ENCODE results near the gene PDE5A. TPM values are rescaled to one million over a fixed set of nuclear protein-coding genes. Genes with fewer than 3 reads are reported as not detected.
"Not testable (repeated sequence)": the region's sequence is repeated elsewhere in the genome, so short reads cannot be mapped to it uniquely, and the experiment has no call there.

Gene PDE5A
- polyA plus RNA-seq, 6 donors from 2014 or later = 0.46 to 2.5 (median 1.9) TPM

- Mint-ChIP-seq H3K9me3 (peaks cover 0 to 9% (median 5%) of the 10 kb centered on the region in 7 donors), H3K27me3 (no peaks in the 10 kb centered on the region), H3K4me1 (no peaks in the 10 kb centered on the region), H3K4me3 (no peak overlapping the region), H3K36me3 (peaks cover 22 to 25% of the 10 kb centered on the region in 2 donors), H3K27ac (peak overlapping the region in 1 of 6 donors; percentile 22)
- no peak for ATAC-seq (ENCODE audit: low read depth in 2 of 2)
- no peak for DNase-seq
Measured at GRCh38 chr4:119480331-119480730, 148.3 kb downstream of the PDE5A start.

GRCh38 chr4:119479835-119480234 is 148.8 kb downstream of the PDE5A start:
- Mint-ChIP-seq H3K9me3 (peaks cover 0 to 9% (median 4%) of the 10 kb centered on the region in 7 donors), H3K4me3 (no peak overlapping the region), H3K27ac (no peak overlapping the region), H3K36me3 (peaks cover 22 to 25% of the 10 kb centered on the region in 2 donors), H3K4me1 (no peaks in the 10 kb centered on the region), H3K27me3 (no peaks in the 10 kb centered on the region)
- no peak for DNase-seq
- no peak for ATAC-seq (ENCODE audit: low read depth in 2 of 2)

GRCh38 chr4:119479180-119479808 is 149.3 kb downstream of the PDE5A start:
- H3K36me3 Mint-ChIP-seq = peaks cover 22% of the 10 kb centered on the region in 2 donors
- H3K4me1 Mint-ChIP-seq = no peaks in the 10 kb centered on the region
- H3K4me3 Mint-ChIP-seq = no peak overlapping the region
- no peak overlapping the region for H3K27ac Mint-ChIP-seq
- no peaks in the 10 kb centered on the region for H3K27me3 Mint-ChIP-seq
- peaks cover 0 to 6% (median 3%) of the 10 kb centered on the region in 7 donors for H3K9me3 Mint-ChIP-seq
- ATAC-seq (ENCODE audit: low read depth in 2 of 2) (no peak), DNase-seq (no peak)

GRCh38 chr4:119478446-119479179 is 150.0 kb downstream of the PDE5A start:
- Mint-ChIP-seq H3K9me3 (peaks cover 0 to 6% (median 2%) of the 10 kb centered on the region in 7 donors), H3K36me3 (peaks cover 19% of the 10 kb centered on the region in 2 donors), H3K27me3 (no peaks in the 10 kb centered on the region), H3K27ac (no peak overlapping the region), H3K4me3 (no peak overlapping the region), H3K4me1 (no peaks in the 10 kb centered on the region)
- no peak for ATAC-seq (ENCODE audit: low read depth in 2 of 2)
- no peak for DNase-seq

GRCh38 chr4:119477412-119478053 is 151.1 kb downstream of the PDE5A start:
- Mint-ChIP-seq H3K4me3 (no peak overlapping the region), H3K36me3 (peaks cover 8% of the 10 kb centered on the region in 2 donors), H3K27ac (no peak overlapping the region), H3K4me1 (no peaks in the 10 kb centered on the region), H3K27me3 (no peaks in the 10 kb centered on the region), H3K9me3 (peaks cover 0 to 5% (median 0%) of the 10 kb centered on the region in 7 donors)
- ATAC-seq (ENCODE audit: low read depth in 2 of 2) (no peak), DNase-seq (no peak)

- Mint-ChIP-seq H3K27ac (peak overlapping the region in 1 of 6 donors; percentile 21), H3K9me3 (no peaks in the 10 kb centered on the region), H3K27me3 (no peaks in the 10 kb centered on the region), H3K4me1 (no peaks in the 10 kb centered on the region), H3K4me3 (no peak overlapping the region), H3K36me3 (peaks cover 11 to 12% of the 10 kb centered on the region in 2 donors)
- DNase-seq = no peak
- no peak for ATAC-seq (ENCODE audit: low read depth in 2 of 2)
Measured at GRCh38 chr4:119471259-119471658, 157.3 kb downstream of the PDE5A start.

GRCh38 chr4:119470737-119471063 is 157.9 kb downstream of the PDE5A start:
- H3K9me3 Mint-ChIP-seq; H3K4me3 Mint-ChIP-seq; H3K27ac Mint-ChIP-seq; ATAC-seq (ENCODE audit: low read depth in 2 of 2); H3K27me3 Mint-ChIP-seq; DNase-seq; H3K4me1 Mint-ChIP-seq: not testable (repeated sequence)
- peaks cover 11 to 12% of the 10 kb centered on the region in 2 donors for H3K36me3 Mint-ChIP-seq

- not testable (repeated sequence) for H3K27me3 Mint-ChIP-seq; ATAC-seq (ENCODE audit: low read depth in 2 of 2); H3K4me3 Mint-ChIP-seq; H3K9me3 Mint-ChIP-seq; DNase-seq; H3K4me1 Mint-ChIP-seq; H3K27ac Mint-ChIP-seq
- peaks cover 11 to 12% of the 10 kb centered on the region in 2 donors for H3K36me3 Mint-ChIP-seq
Measured at GRCh38 chr4:119470021-119470736, 158.4 kb downstream of the PDE5A start.

- peak overlapping the region in 1 of 6 donors; percentile 64 for H3K27ac Mint-ChIP-seq
- H3K36me3 Mint-ChIP-seq = peaks cover 11 to 12% of the 10 kb centered on the region in 2 donors
- not testable (repeated sequence) for ATAC-seq (ENCODE audit: low read depth in 2 of 2); H3K9me3 Mint-ChIP-seq; H3K27me3 Mint-ChIP-seq; H3K4me1 Mint-ChIP-seq; H3K4me3 Mint-ChIP-seq; DNase-seq
Measured at GRCh38 chr4:119469039-119469438, 159.6 kb downstream of the PDE5A start.

GRCh38 chr4:119462733-119463132 is 165.9 kb downstream of the PDE5A start:
- peak overlapping the region; percentile 83 to 95 (median 93) for H3K27ac Mint-ChIP-seq
- not testable (repeated sequence) for H3K4me1 Mint-ChIP-seq, H3K36me3 Mint-ChIP-seq, H3K9me3 Mint-ChIP-seq, H3K27me3 Mint-ChIP-seq
- ATAC-seq (ENCODE audit: low read depth in 2 of 2) (peak; percentile 45 to 57), DNase-seq (peak; percentile 49)
- peak overlapping the region in 3 of 8 donors; percentile 4 to 51 (median 12) for H3K4me3 Mint-ChIP-seq

- peak overlapping the region; percentile 80 to 99 (median 94) for H3K4me3 Mint-ChIP-seq
- peaks cover 0 to 14% (median 6%) of the 10 kb centered on the region in 3 donors for H3K4me1 Mint-ChIP-seq
- H3K36me3 Mint-ChIP-seq; DNase-seq; H3K9me3 Mint-ChIP-seq; H3K27me3 Mint-ChIP-seq; ATAC-seq (ENCODE audit: low read depth in 2 of 2): not testable (repeated sequence)
- H3K27ac Mint-ChIP-seq = peak overlapping the region in 2 of 6 donors; percentile 38 to 81
Measured at GRCh38 chr4:119455734-119456133, 172.9 kb downstream of the PDE5A start.

GRCh38 chr4:119454491-119455270 is 173.9 kb downstream of the PDE5A start:
- peak overlapping the region; percentile 80 to 99 (median 94) for H3K4me3 Mint-ChIP-seq
- ATAC-seq (ENCODE audit: low read depth in 2 of 2) = peak; percentile 96
- H3K4me1 Mint-ChIP-seq = peaks cover 0 to 14% (median 6%) of the 10 kb centered on the region in 3 donors
- H3K27ac Mint-ChIP-seq = peak overlapping the region; percentile 98 to 100 (median 100)
- DNase-seq = peak; percentile 99
- not testable (repeated sequence) for H3K9me3 Mint-ChIP-seq, H3K27me3 Mint-ChIP-seq, H3K36me3 Mint-ChIP-seq

- Mint-ChIP-seq H3K27ac (peak overlapping the region; percentile 98 to 100 (median 100)), H3K4me1 (peaks cover 0 to 14% (median 6%) of the 10 kb centered on the region in 3 donors)
Measured at GRCh38 chr4:119454151-119454490, 174.5 kb downstream of the PDE5A start.

More at GRCh38 chr4:119454151-119454490, 174.5 kb downstream of the PDE5A start:
- ATAC-seq (ENCODE audit: low read depth in 2 of 2) = peak in 1 of 2 donors; percentile 13
- not testable (repeated sequence) for H3K36me3 Mint-ChIP-seq, H3K9me3 Mint-ChIP-seq, DNase-seq, H3K27me3 Mint-ChIP-seq
- H3K4me3 Mint-ChIP-seq = peak overlapping the region; percentile 80 to 99 (median 94)

All from naive B cell (primary cell).